Activated naive CD4-positive, alpha-beta T cell treated with anti-CD3 and anti-CD28 coated beads, Interleukin-2, amount 50 U/mL, for 24 hours (primary cell): ENCODE measurements around the gene MFAP2.
"Not testable (repeated sequence)": the region's sequence is repeated elsewhere in the genome, so short reads cannot be mapped to it uniquely, and the experiment has no call there.

Source experiments
- H3K27ac Mint-ChIP-seq: one replicate; pipeline ENCODE4 v1.8.0; 2021; ENCODE audit warnings: mild to moderate bottlenecking, mixed read lengths
- H3K27me3 Mint-ChIP-seq: one replicate; pipeline ENCODE4 v1.8.0; 2021; ENCODE audit warnings: mixed read lengths
- H3K36me3 Mint-ChIP-seq: one replicate; pipeline ENCODE4 v1.8.0; 2021; ENCODE audit warnings: mixed read lengths
- H3K4me1 Mint-ChIP-seq: one replicate; pipeline ENCODE4 v1.8.0; 2021; ENCODE audit warnings: mixed read lengths
- H3K4me3 Mint-ChIP-seq: one replicate; pipeline ENCODE4 v1.8.0; 2021; ENCODE audit warnings: mild to moderate bottlenecking, mixed read lengths
- H3K9me3 Mint-ChIP-seq: one replicate; pipeline ENCODE4 v1.8.0; 2021; ENCODE audit warnings: mixed read lengths

MFAP2 gene

DNA sequence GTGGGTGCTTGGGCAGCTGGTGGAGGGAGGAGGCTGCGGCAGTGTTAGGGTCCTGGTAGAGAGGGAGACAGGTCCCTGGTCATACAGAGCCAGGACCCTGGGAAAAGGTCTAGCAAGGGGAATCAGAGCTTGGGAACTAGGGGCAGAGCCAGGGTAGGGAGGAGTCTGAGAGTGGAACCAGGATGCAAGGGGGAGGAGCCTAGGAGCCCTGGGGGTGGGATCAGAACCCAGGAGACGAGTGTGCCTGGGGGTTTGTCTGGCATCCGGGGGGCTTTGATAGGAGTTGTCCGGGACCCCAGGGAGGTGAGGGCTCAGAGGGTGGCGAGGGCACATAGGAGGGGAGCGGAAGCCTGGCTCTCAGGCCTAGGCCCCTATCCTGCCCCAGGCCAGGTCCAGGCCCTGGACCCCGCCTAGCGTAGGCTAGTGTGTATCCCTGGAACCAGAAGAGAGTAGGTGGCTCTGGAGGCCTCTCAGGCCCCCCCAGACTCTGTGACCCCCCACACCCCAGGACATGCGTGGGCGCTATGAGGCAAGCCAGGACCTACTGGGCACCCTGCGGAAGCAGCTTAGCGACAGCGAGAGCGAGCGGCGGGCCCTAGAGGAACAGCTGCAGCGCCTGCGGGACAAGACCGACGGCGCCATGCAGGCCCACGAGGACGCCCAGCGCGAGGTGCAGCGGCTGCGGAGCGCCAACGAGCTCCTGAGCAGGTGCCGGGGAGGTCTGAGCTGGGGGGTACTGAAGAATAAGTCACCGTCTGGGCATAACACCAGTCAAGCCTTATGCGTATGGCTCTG, 40.8 kb downstream of the MFAP2 start:
- H3K36me3 Mint-ChIP-seq, H3K27me3 Mint-ChIP-seq, H3K9me3 Mint-ChIP-seq, H3K27ac Mint-ChIP-seq, H3K4me3 Mint-ChIP-seq, H3K4me1 Mint-ChIP-seq: not testable (repeated sequence)

- Mint-ChIP-seq H3K4me1 (no peaks in the 10 kb centered on the region), H3K9me3 (no peaks in the 10 kb centered on the region), H3K27me3 (no peaks in the 10 kb centered on the region), H3K36me3 (peaks cover 3% of the 10 kb centered on the region), H3K4me3 (no peak overlapping the region), H3K27ac (no peak overlapping the region)
These were observed 41.8 kb downstream of the MFAP2 start for GRCh38 chr1:16938351-16939321.

- not testable (repeated sequence) for H3K4me1 Mint-ChIP-seq, H3K9me3 Mint-ChIP-seq, H3K36me3 Mint-ChIP-seq, H3K27ac Mint-ChIP-seq, H3K27me3 Mint-ChIP-seq, H3K4me3 Mint-ChIP-seq
These were observed 43.8 kb downstream of the MFAP2 start for GRCh38 chr1:16936580-16936979.

DNA sequence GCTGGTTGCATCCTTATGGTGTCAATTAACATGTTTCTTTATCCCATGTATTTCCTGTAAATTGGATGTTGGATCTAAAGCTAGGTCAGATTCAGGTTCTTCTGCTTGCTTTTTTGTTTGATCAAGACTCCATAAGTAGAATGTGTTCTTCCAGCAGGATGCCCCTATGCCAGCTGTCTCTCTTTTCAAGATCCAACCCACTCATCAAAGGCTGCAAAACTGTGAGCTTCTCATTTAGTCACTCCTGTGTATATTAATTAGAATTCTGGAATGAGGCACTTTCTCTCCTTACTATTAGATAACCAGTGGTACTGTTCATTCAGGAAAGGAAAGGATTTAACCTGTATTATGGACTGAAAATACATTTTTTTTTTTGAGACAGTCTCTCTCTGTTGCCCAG, 46.5 kb downstream of the MFAP2 start:
- H3K4me1 Mint-ChIP-seq, H3K27ac Mint-ChIP-seq, H3K36me3 Mint-ChIP-seq, H3K27me3 Mint-ChIP-seq, H3K9me3 Mint-ChIP-seq, H3K4me3 Mint-ChIP-seq: not testable (repeated sequence)

- H3K4me1 Mint-ChIP-seq, H3K36me3 Mint-ChIP-seq, H3K27me3 Mint-ChIP-seq, H3K4me3 Mint-ChIP-seq, H3K27ac Mint-ChIP-seq, H3K9me3 Mint-ChIP-seq: not testable (repeated sequence)
These were observed 49.0 kb downstream of the MFAP2 start for GRCh38 chr1:16931206-16931934.

GRCh38 chr1:16929146-16930041, 51.0 kb downstream of the MFAP2 start:
- H3K27me3 Mint-ChIP-seq, H3K36me3 Mint-ChIP-seq, H3K9me3 Mint-ChIP-seq, H3K27ac Mint-ChIP-seq, H3K4me3 Mint-ChIP-seq, H3K4me1 Mint-ChIP-seq: not testable (repeated sequence)

DNA sequence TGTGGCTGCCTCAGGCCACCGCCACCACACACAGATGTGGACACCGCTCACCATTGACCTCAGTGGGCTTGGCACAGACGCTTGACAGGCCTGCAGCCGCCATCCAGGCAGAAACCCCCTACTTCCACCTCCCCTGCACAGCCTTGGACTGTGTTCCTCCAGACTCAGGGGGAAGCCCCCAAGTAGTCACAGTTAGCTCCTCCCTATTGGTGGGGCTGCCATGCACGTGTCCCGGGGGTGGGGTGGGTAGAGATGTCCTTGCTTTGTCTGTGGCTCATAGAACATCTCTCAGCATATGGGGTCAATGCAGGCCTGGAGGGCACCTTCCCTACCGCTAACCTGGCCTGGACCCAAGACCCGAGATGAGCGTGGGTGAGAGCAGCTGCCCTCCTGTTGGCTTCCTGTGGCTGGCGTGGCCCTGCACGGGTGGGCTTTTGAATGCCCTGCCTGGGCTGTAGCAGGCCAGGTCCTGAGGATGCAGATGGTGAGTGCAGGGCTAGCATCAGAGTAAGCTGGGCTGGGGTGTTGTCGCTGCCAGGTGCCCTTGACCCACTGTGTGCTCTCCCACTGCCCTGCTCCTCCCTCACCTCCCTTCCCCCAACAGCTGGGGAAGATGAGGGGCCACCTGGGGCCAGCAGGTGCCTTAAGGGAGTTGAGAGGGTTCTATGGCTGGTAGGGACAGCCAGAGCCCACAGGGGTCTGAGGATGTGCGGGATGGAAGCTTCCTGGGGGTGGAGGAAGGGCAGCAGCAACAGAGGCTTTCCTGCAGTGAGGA, 52.5 kb downstream of the MFAP2 start:
- peaks cover 8% of the 10 kb centered on the region for H3K4me1 Mint-ChIP-seq
- no peaks in the 10 kb centered on the region for H3K36me3 Mint-ChIP-seq
- no peak overlapping the region for H3K27ac Mint-ChIP-seq
- no peaks in the 10 kb centered on the region for H3K9me3 Mint-ChIP-seq
- H3K4me3 Mint-ChIP-seq = no peak overlapping the region
- H3K27me3 Mint-ChIP-seq = no peaks in the 10 kb centered on the region

DNA sequence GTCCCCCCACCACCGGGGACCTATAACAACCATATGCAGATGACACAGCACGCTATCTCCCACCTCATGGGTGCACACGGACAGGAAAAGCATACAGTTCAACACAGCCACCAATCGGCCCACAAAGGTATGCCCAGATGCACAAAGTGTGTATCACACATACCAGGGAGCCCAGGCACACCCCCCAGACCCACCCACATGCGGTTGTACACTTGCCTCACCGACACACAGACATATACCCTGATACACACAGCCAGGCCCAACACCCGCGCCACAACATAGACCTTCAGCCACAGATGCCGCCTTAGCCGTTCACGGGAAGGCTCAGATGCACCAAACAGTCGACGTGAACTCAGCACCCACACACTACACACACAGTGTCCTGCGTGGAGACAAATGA, 53.2 kb downstream of the MFAP2 start:
- H3K4me3 Mint-ChIP-seq = no peak overlapping the region
- no peaks in the 10 kb centered on the region for H3K9me3 Mint-ChIP-seq
- peaks cover 14% of the 10 kb centered on the region for H3K4me1 Mint-ChIP-seq
- H3K27me3 Mint-ChIP-seq = no peaks in the 10 kb centered on the region
- H3K36me3 Mint-ChIP-seq = no peaks in the 10 kb centered on the region
- H3K27ac Mint-ChIP-seq = no peak overlapping the region

- no peaks in the 10 kb centered on the region for H3K27me3 Mint-ChIP-seq
- H3K4me1 Mint-ChIP-seq = peaks cover 21% of the 10 kb centered on the region
- H3K27ac Mint-ChIP-seq = no peak overlapping the region
- no peaks in the 10 kb centered on the region for H3K36me3 Mint-ChIP-seq
- H3K4me3 Mint-ChIP-seq = no peak overlapping the region
- no peaks in the 10 kb centered on the region for H3K9me3 Mint-ChIP-seq
These were observed 53.8 kb downstream of the MFAP2 start for GRCh38 chr1:16926491-16927073.

DNA sequence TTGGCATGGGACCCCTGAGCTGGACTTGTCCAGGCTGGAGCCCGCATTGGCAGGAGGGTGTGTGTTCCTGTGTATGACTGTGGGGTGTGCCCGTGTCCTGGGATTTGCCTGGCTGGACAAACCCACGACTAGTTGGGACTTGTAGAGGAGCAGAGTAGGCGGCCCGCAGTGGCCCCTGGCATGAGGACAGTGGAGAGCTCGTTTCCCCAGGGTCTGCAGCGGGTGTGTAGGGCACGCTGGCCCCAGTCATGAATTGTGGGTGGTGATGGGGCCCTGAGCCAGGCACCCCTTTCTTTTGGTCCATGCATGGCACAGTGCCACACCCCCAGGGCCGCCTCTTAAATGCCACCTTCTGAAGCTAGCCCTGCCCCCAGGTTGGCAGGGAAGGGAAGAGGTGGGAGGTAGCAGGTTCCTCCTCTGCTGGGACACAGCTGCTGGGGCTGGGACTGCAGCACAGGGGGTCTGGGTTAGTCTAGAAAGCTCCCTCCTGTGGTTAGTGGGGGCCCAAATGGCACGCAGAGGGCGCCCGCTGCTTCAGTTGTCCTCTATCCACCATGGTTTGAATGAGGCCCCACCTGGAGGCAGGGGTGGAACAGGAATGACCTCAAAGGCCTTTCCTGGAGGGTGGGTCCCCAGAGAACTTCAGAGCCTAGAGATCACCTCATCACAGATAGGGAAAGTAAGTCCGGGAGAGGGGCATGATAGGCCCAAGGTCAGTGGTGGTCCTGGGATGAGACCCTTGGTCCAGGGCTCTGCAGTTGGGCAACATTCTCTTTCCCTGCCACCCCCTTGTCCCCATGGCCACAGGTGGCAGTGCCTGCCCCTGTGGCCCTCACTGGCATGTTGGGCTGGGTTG, 54.6 kb downstream of the MFAP2 start:
- H3K36me3 Mint-ChIP-seq = no peaks in the 10 kb centered on the region
- peaks cover 28% of the 10 kb centered on the region for H3K4me1 Mint-ChIP-seq
- H3K4me3 Mint-ChIP-seq = no peak overlapping the region
- H3K27me3 Mint-ChIP-seq = no peaks in the 10 kb centered on the region
- no peak overlapping the region for H3K27ac Mint-ChIP-seq
- no peaks in the 10 kb centered on the region for H3K9me3 Mint-ChIP-seq

DNA sequence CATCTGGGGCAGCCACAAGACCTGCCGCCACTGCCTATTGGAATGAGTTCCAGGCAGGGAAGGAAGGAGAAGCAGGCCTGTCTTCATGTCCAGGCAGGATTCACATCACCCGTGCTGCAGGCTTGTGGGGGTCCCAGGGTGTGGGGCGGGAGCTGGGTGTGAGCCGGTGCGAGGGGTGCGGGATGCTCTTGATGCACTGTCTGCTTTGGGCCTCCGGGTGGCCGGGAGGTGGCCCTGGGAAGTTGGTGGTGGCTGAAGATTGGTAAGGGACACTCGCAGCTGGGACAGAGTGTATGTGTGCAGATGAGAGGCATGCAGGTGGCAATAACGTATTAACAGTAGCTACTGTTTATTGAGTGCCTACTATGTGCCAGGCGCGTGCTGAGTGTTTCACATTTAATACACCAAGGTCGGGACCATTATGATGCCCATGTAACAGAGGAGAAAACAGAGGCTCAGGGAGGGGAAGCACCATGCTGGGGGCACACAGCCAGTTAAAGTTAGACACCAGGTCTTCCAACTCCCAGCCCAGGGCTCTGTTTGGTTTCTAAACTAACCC, 55.4 kb downstream of the MFAP2 start:
- no peak overlapping the region for H3K27ac Mint-ChIP-seq
- H3K36me3 Mint-ChIP-seq = no peaks in the 10 kb centered on the region
- H3K4me1 Mint-ChIP-seq = peaks cover 30% of the 10 kb centered on the region
- H3K4me3 Mint-ChIP-seq = no peak overlapping the region
- no peaks in the 10 kb centered on the region for H3K9me3 Mint-ChIP-seq
- no peaks in the 10 kb centered on the region for H3K27me3 Mint-ChIP-seq
